IPS DF 4.7 (cell line): ENCODE data around the gene GSAP.

ENCODE experiments used
- DNase-seq: peaks from one replicate; pipeline ENCODE4 v3.0.0-alpha.2; 2013; ENCODE audit warnings: low spot score; ENCODE audit errors: extremely low read depth

Gene GSAP

GRCh38 chr7:77409739-77410547 lies 6.2 kb downstream of the GSAP start:
- no peak for DNase-seq

- DNase-seq: no peak
Measured at GRCh38 chr7:77409005-77409738, 7.0 kb downstream of the GSAP start.

- DNase-seq: no peak
Measured at GRCh38 chr7:77407906-77408305, 8.2 kb downstream of the GSAP start.

- DNase-seq: no peak
Measured at GRCh38 chr7:77406421-77406820, 9.7 kb downstream of the GSAP start.

- DNase-seq: no peak
Measured at GRCh38 chr7:77404641-77405040, 11.5 kb downstream of the GSAP start.

GRCh38 chr7:77403957-77404356 lies 12.2 kb downstream of the GSAP start:
- no peak for DNase-seq

- no peak for DNase-seq
Measured at GRCh38 chr7:77402818-77403217, 13.3 kb downstream of the GSAP start.

GRCh38 chr7:77401002-77401401 lies 15.1 kb downstream of the GSAP start:
- no peak for DNase-seq

- DNase-seq: no peak
Measured at GRCh38 chr7:77399816-77400215, 16.3 kb downstream of the GSAP start.

- no peak for DNase-seq
Measured at GRCh38 chr7:77396894-77397547, 19.1 kb downstream of the GSAP start.

- DNase-seq: no peak
Measured at GRCh38 chr7:77395626-77396025, 20.5 kb downstream of the GSAP start.

- DNase-seq: no peak
Measured at GRCh38 chr7:77393954-77394353, 22.2 kb downstream of the GSAP start.

- DNase-seq: no peak
Measured at GRCh38 chr7:77393261-77393660, 22.9 kb downstream of the GSAP start.

- no peak for DNase-seq
Measured at GRCh38 chr7:77391230-77391629, 24.9 kb downstream of the GSAP start.

GRCh38 chr7:77388055-77388641 lies 28.0 kb downstream of the GSAP start:
- DNase-seq: no peak

GRCh38 chr7:77386165-77386822 lies 29.9 kb downstream of the GSAP start:
- DNase-seq: no peak

- no peak for DNase-seq
Measured at GRCh38 chr7:77383333-77383740, 32.8 kb downstream of the GSAP start.

- DNase-seq: no peak
Measured at GRCh38 chr7:77382532-77382931, 33.6 kb downstream of the GSAP start.

- DNase-seq: no peak
Measured at GRCh38 chr7:77378584-77378983, 37.6 kb downstream of the GSAP start.

GRCh38 chr7:77370606-77371005 lies 45.5 kb downstream of the GSAP start:
- DNase-seq: no peak

- no peak for DNase-seq
Measured at GRCh38 chr7:77368974-77369373, 47.2 kb downstream of the GSAP start.
